Measurements from ENCODE around the gene SLC26A11. TPM values are rescaled to one million over a fixed set of nuclear protein-coding genes. Genes with fewer than 3 reads are reported as not detected.

The SLC26A11 gene
- total and polyA plus RNA-seq, 2 donors from 2014 or later: 11.3 to 24.5 TPM

DNA sequence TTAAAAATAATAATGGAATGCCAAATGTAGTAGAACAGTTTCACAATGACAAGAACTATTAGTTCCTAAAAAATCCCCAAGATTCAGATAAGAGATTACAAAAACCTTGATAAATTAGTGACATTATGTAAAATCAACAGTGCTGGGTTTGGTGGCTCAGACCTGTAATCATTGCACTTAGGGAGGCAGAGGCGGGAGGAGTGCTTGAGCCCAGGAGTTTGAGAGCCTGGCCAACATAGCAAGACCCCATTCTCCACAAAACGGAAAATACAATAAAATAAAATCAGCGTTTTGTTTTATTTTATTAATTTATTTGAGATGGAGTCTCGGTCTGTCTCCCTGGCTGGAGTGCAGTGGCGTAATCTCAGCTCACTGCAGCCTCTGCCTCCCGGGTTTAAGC is 46.3 kb upstream of the SLC26A11 start:
- Histone ChIP-seq H3K4me3 (ENCODE audit: low read length in 3 of 3) (no peak overlapping the region), H3K36me3 (ENCODE audit: control insufficient read depth in 2 of 3, insufficient read depth in 3 of 3, low read length in 3 of 3) (no peaks in the 10 kb centered on the region), H3K27ac (ENCODE audit: low read depth in 2 of 2, low read length in 2 of 2) (no peak overlapping the region), H3K9me3 (ENCODE audit: control insufficient read depth in 2 of 3, insufficient read depth in 1 of 3, low read length in 3 of 3) (no peaks in the 10 kb centered on the region), H3K9ac (ENCODE audit: low read length in 3 of 3) (no peak overlapping the region), H3K4me1 (ENCODE audit: control insufficient read depth in 2 of 3, insufficient read depth in 2 of 3, low read depth in 1 of 3, low read length in 3 of 3) (no peaks in the 10 kb centered on the region), H3K27me3 (ENCODE audit: control insufficient read depth, insufficient read depth, low read length) (no peaks in the 10 kb centered on the region)
- TF ChIP-seq, protein P1, sequence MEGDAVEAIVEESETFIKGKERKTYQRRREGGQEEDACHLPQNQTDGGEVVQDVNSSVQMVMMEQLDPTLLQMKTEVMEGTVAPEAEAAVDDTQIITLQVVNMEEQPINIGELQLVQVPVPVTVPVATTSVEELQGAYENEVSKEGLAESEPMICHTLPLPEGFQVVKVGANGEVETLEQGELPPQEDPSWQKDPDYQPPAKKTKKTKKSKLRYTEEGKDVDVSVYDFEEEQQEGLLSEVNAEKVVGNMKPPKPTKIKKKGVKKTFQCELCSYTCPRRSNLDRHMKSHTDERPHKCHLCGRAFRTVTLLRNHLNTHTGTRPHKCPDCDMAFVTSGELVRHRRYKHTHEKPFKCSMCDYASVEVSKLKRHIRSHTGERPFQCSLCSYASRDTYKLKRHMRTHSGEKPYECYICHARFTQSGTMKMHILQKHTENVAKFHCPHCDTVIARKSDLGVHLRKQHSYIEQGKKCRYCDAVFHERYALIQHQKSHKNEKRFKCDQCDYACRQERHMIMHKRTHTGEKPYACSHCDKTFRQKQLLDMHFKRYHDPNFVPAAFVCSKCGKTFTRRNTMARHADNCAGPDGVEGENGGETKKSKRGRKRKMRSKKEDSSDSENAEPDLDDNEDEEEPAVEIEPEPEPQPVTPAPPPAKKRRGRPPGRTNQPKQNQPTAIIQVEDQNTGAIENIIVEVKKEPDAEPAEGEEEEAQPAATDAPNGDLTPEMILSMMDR (IDR thresholded peaks at IDR 0.05; ENCODE audit: borderline replicate concordance, extremely low read depth, insufficient read depth): no peak
- no peak for FAIRE-seq
- DNase-seq: peak in 1 of 5 donors; percentile 2
- intact Hi-C loops (cut with DNase I): no loop called here

DNA sequence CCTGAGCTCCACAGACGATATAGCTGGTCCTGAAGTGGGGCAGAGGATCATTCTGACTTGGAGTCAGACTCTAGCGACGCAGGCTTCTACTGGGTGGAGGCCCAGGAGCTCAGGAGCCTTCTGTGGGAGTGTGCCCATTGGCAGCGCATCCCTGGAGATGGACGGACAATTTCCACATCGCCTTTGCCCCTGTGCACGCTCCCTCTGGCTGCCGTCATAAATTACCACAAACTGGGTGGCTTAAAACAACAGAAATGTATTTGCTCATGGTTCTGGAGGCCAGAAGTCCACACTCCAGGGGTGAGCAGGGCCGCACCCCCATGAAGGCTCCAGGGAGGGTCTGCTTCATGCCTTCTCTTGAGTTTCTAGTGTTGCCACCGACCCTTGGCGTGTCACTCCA is 43.5 kb upstream of the SLC26A11 start:
- no peak for FAIRE-seq
- H3K27ac ChIP-seq (ENCODE audit: low read depth in 2 of 2, low read length in 2 of 2): no peak overlapping the region
- intact Hi-C loops (cut with DNase I): no loop called here
- H3K4me1 ChIP-seq (ENCODE audit: control insufficient read depth in 2 of 3, insufficient read depth in 2 of 3, low read depth in 1 of 3, low read length in 3 of 3): no peaks in the 10 kb centered on the region
- TF ChIP-seq, protein P1 (IDR thresholded peaks at IDR 0.05; ENCODE audit: borderline replicate concordance, extremely low read depth, insufficient read depth): no peak
- H3K9me3 ChIP-seq (ENCODE audit: control insufficient read depth in 2 of 3, insufficient read depth in 1 of 3, low read length in 3 of 3): no peaks in the 10 kb centered on the region
- no peaks in the 10 kb centered on the region for H3K36me3 ChIP-seq (ENCODE audit: control insufficient read depth in 2 of 3, insufficient read depth in 3 of 3, low read length in 3 of 3)
- no peak overlapping the region for H3K4me3 ChIP-seq (ENCODE audit: low read length in 3 of 3)
- no peak overlapping the region for H3K9ac ChIP-seq (ENCODE audit: low read length in 3 of 3)
- no peaks in the 10 kb centered on the region for H3K27me3 ChIP-seq (ENCODE audit: control insufficient read depth, insufficient read depth, low read length)
- no peak for DNase-seq

DNA sequence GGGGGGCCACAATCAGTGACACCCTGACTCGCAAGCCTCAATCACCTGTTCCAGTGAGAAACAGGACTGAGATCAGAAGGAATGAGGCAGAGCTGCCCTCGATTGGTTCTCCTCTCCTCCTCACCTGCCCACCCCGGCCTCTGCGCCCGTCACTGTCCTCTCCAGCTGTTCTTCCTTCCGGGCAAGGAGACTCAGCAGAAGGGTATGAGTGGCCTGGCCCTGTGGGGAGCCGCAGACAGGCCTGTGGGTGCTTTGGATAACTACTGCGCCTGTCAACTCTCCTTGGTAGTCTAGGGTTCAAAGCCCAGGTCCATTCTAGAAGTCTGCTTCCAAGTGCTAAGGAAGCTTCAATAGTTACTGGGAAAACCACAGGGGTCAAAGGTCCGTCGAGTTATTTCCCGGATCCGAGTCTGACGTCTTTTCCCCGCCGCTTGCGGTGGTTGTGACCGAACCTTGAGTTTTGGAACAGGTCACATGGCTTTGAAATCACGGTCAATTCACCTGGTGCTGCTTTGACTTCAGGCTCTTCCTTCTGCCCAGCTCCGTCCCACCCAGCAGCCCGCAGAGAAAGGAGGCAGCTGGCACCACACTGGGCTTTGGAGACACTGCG is 42.1 kb upstream of the SLC26A11 start:
- TF ChIP-seq, protein P1 (IDR thresholded peaks at IDR 0.05; ENCODE audit: borderline replicate concordance, extremely low read depth, insufficient read depth): no peak
- no peaks in the 10 kb centered on the region for H3K9me3 ChIP-seq (ENCODE audit: control insufficient read depth in 2 of 3, insufficient read depth in 1 of 3, low read length in 3 of 3)
- no peaks in the 10 kb centered on the region for H3K36me3 ChIP-seq (ENCODE audit: control insufficient read depth in 2 of 3, insufficient read depth in 3 of 3, low read length in 3 of 3)
- H3K4me3 ChIP-seq (ENCODE audit: low read length in 3 of 3): no peak overlapping the region
- FAIRE-seq (no peak), DNase-seq (no peak)
- no peak overlapping the region for H3K27ac ChIP-seq (ENCODE audit: low read depth in 2 of 2, low read length in 2 of 2)
- intact Hi-C loops (cut with DNase I): no loop called here
- no peaks in the 10 kb centered on the region for H3K27me3 ChIP-seq (ENCODE audit: control insufficient read depth, insufficient read depth, low read length)
- H3K4me1 ChIP-seq (ENCODE audit: control insufficient read depth in 2 of 3, insufficient read depth in 2 of 3, low read depth in 1 of 3, low read length in 3 of 3): no peaks in the 10 kb centered on the region
- no peak overlapping the region for H3K9ac ChIP-seq (ENCODE audit: low read length in 3 of 3)

DNA sequence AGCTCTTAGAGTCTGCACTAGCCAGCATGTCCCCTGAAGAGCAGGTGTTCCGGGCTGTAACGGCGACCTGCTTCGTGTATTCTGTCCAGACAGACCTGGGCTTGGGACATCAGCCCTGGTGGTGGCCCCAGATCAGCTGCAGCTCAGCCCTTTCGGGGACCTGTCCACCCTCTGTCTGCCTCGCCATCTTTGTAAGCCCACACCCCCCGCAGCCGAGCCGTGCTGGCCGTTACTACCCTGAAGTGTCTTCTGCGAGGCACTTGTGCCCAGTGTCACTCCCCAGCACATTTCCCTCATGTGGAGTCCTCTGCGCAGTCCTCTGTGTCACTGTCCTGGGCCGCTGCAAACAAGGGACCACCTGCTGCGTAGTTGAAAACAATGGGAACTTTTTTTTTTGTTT is 40.0 kb upstream of the SLC26A11 start:
- Histone ChIP-seq H3K27ac (ENCODE audit: low read depth in 2 of 2, low read length in 2 of 2) (no peak overlapping the region), H3K4me3 (ENCODE audit: low read length in 3 of 3) (no peak overlapping the region), H3K9me3 (ENCODE audit: control insufficient read depth in 2 of 3, insufficient read depth in 1 of 3, low read length in 3 of 3) (no peaks in the 10 kb centered on the region), H3K4me1 (ENCODE audit: control insufficient read depth in 2 of 3, insufficient read depth in 2 of 3, low read depth in 1 of 3, low read length in 3 of 3) (no peaks in the 10 kb centered on the region), H3K27me3 (ENCODE audit: control insufficient read depth, insufficient read depth, low read length) (no peaks in the 10 kb centered on the region), H3K9ac (ENCODE audit: low read length in 3 of 3) (no peak overlapping the region), H3K36me3 (ENCODE audit: control insufficient read depth in 2 of 3, insufficient read depth in 3 of 3, low read length in 3 of 3) (no peaks in the 10 kb centered on the region)
- intact Hi-C loops (cut with DNase I): no loop called here
- TF ChIP-seq, protein P1 (IDR thresholded peaks at IDR 0.05; ENCODE audit: borderline replicate concordance, extremely low read depth, insufficient read depth): no peak
- no peak for FAIRE-seq
- DNase-seq: no peak

Measured in kidney (tissue), 14 donors.